Thoracic aorta (tissue), 2 donors: ENCODE results near the gene MIS12. TPM values are rescaled to one million over a fixed set of nuclear protein-coding genes. Genes with fewer than 3 reads are reported as not detected.

Experiments used
- ATAC-seq: fragments of 150-250 bp; one replicate; pipeline ENCODE4 v1.8.0; 2017; ENCODE audit warnings: low read depth; ENCODE audit not compliant: insufficient number of reproducible peaks, low FRiP score
- DNase-seq: peaks from one replicate; pipeline ENCODE4 v3.0.0-alpha.2; 2020; ENCODE audit warnings: low spot score
- H3K27ac ChIP-seq, 2 donors: fragments of 200-600 bp; sonication (generic); 1 replicate in 1 of 2; 2 replicates in 1 of 2; pipeline ENCODE4 v1.5.1; 2016; ENCODE audit warnings: mild to moderate bottlenecking in 2 of 2, moderate library complexity in 2 of 2
- H3K27me3 ChIP-seq: fragments of 200-600 bp; sonication (generic); replicated peaks from 2 replicates; pipeline ENCODE4 v1.6.0; 2016; ENCODE audit warnings: mild to moderate bottlenecking; ENCODE audit not compliant: insufficient read depth
- H3K36me3 ChIP-seq: fragments of 200-600 bp; sonication (generic); one replicate; pipeline ENCODE4 v1.5.1; 2016
- H3K4me1 ChIP-seq, 2 donors: fragments of 200-600 bp; sonication (generic); 1 replicate in 1 of 2; 2 replicates in 1 of 2; pipeline versions ENCODE4 v1.5.1 to v1.6.0; 2016; ENCODE audit warnings: low read depth in 2 of 2, mild to moderate bottlenecking in 1 of 2; ENCODE audit not compliant: control insufficient read depth in 1 of 2
- H3K4me3 ChIP-seq: fragments of 200-600 bp; sonication (generic); 2 replicates; pipeline ENCODE4 v1.5.1; 2016; ENCODE audit warnings: mild to moderate bottlenecking
- H3K9me3 ChIP-seq: fragments of 200-600 bp; sonication (generic); 2 replicates; pipeline ENCODE4 v1.5.1; 2016
- total RNA-seq, 2 donors: library from RNA; depleted of rRNA; stranded (reverse); fragments of >200 nt; gene quantifications; one replicate each; pipeline versions ENCODE4 v1.1.0 to v1.2.3, GENCODE V29; 2016
- TF ChIP-seq, protein P1 (sequence below): fragments of 200-600 bp; sonication (generic); IDR thresholded peaks from one replicate; pipeline ENCODE4 v1.5.1; 2019; ENCODE audit warnings: antibody characterized with exemption

MIS12 gene
- total RNA-seq, 2 donors from 2014 or later = 10.3 to 12.8 TPM

DNA sequence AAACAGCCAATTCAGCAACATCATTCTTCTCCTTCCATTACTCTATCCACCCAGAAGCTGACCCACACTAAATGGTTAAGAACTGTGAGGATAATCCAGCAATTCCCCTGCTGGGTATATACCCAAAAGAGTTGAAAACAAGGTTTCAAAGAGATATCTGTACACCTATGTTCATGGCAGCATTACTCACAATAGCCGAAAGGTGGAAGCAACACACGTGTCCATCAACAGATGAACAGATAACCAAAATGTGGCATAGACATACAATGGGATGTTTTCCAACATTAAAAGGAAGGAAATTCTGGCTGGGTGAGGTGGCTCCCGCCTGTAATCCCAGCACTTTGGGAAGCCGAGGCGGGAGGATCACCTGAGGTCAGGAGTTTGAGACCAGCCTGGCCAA, 19.9 kb downstream of the MIS12 start:
- H3K36me3 ChIP-seq = peaks cover 6% of the 10 kb centered on the region
- no peak overlapping the region for H3K27ac ChIP-seq
- ATAC-seq (no peak), DNase-seq (no peak)
- H3K27me3 ChIP-seq = no peaks in the 10 kb centered on the region
- H3K4me3 ChIP-seq = no peak overlapping the region
- no peaks in the 10 kb centered on the region for H3K4me1 ChIP-seq
- H3K9me3 ChIP-seq = no peaks in the 10 kb centered on the region
- TF ChIP-seq, protein P1, sequence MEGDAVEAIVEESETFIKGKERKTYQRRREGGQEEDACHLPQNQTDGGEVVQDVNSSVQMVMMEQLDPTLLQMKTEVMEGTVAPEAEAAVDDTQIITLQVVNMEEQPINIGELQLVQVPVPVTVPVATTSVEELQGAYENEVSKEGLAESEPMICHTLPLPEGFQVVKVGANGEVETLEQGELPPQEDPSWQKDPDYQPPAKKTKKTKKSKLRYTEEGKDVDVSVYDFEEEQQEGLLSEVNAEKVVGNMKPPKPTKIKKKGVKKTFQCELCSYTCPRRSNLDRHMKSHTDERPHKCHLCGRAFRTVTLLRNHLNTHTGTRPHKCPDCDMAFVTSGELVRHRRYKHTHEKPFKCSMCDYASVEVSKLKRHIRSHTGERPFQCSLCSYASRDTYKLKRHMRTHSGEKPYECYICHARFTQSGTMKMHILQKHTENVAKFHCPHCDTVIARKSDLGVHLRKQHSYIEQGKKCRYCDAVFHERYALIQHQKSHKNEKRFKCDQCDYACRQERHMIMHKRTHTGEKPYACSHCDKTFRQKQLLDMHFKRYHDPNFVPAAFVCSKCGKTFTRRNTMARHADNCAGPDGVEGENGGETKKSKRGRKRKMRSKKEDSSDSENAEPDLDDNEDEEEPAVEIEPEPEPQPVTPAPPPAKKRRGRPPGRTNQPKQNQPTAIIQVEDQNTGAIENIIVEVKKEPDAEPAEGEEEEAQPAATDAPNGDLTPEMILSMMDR = no peak

DNA sequence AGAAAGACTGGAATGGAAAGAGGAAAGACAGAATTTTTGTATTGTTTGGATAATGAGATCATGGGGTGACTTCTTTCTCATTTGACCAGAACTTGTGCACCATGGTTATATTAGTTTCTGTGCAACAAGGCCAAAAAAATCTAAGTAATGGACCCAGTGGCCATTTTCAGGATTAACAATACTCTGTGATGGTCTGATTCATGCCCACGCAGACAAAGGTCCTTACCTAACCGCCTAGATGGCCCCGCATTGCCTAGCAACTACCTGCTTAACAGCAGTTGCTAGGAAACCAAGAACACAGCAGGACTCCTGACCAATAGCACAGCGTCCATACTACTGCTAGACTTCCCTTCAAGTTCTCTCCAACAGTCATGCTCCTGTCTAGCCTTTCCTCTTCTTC, 22.4 kb downstream of the MIS12 start:
- TF ChIP-seq, protein P1 = no peak
- no peaks in the 10 kb centered on the region for H3K27me3 ChIP-seq
- no peak overlapping the region for H3K27ac ChIP-seq
- no peak for ATAC-seq
- no peak overlapping the region for H3K4me3 ChIP-seq
- H3K36me3 ChIP-seq = peaks cover 6% of the 10 kb centered on the region
- H3K4me1 ChIP-seq = no peaks in the 10 kb centered on the region
- no peak for DNase-seq
- H3K9me3 ChIP-seq = no peaks in the 10 kb centered on the region

DNA sequence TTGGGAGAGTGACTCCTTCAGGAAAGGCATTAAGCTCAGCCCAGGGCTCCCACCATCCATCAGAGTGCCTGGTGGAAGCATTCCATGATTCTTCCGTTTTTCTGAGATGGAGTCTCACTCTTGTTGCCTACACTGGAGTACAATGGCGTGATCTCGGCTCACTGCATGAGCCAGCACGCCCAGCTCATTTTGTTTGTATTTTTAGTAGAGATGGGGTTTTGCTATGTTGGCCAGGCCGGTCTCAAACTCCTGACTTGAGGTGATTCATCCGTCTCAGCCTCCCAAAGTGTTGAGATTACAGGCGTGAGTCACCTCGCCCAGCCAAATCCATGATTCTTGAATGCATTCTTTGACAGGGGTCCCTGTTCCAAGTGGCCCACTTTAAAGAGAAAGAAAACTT, 23.1 kb downstream of the MIS12 start:
- Histone ChIP-seq H3K4me3 (no peak overlapping the region), H3K36me3 (peaks cover 10% of the 10 kb centered on the region), H3K27me3 (no peaks in the 10 kb centered on the region), H3K4me1 (no peaks in the 10 kb centered on the region), H3K9me3 (no peaks in the 10 kb centered on the region), H3K27ac (no peak overlapping the region)
- TF ChIP-seq, protein P1 = no peak
- DNase-seq (no peak), ATAC-seq (no peak)

DNA sequence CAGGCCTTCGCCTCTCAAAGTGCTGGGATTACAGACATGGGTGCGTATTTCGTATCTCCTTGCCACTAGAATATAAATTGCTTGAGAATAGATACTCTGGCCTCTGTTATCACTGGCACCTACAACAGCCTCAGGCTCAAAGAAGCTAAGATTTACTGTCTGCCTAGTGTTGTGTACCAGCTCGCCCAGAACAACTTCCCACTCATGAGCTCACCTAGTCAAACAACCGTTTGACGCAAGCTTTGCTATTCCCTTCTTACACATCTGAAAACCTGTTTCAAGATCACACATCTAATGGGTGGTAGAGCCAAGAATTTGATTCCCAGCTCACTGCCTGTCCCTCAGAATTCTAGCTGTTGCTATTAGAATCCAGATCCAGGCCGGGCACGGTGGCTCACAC, 24.4 kb downstream of the MIS12 start:
- Histone ChIP-seq H3K9me3 (no peaks in the 10 kb centered on the region), H3K36me3 (peaks cover 4% of the 10 kb centered on the region), H3K27ac (no peak overlapping the region), H3K4me1 (no peaks in the 10 kb centered on the region), H3K27me3 (no peaks in the 10 kb centered on the region), H3K4me3 (no peak overlapping the region)
- TF ChIP-seq, protein P1 = no peak
- DNase-seq (no peak), ATAC-seq (no peak)

DNA sequence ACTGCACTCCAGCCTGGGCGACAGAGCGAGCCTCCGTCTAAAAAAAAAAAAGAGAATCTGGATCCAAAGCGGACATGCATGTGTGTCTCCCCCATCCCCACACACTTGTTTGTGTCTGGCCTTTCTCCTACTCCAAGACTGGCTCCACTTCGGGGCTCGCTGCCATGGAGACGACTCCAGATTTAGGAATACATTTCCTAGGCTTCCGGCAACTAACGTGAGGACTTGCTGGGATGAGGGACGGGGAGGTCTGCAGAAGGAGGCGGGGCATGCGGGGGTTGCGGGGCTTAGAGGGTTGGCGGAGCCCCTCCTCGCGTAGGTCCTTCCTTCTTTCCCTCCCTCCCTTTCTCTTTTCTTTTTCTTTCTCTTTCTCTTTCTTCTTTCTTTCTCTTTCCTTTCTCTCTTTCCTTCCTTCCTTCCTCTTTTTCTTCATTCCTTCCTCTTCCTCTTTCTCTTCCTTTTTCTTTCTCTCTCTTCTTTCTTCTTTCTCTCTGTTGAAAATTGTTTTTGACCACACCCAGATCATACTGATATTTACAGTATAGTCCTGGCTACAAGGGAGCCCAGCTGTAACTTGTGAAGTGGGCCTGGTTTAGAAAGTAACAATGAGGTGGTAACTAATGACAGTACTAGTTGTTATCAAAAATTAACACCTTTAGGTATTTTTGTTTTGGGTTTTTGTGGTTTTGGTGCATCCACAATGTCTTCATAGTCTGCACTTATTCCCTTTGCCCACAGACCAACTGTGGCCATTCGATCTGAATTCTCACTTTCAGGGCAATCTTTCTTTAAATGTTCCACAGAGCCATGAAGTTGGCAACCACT, 25.2 kb downstream of the MIS12 start:
- peaks cover 4% of the 10 kb centered on the region for H3K36me3 ChIP-seq
- H3K27me3 ChIP-seq = no peaks in the 10 kb centered on the region
- DNase-seq (no peak), ATAC-seq (no peak)
- no peak overlapping the region for H3K27ac ChIP-seq
- TF ChIP-seq, protein P1 = no peak
- no peaks in the 10 kb centered on the region for H3K9me3 ChIP-seq
- no peaks in the 10 kb centered on the region for H3K4me1 ChIP-seq
- no peak overlapping the region for H3K4me3 ChIP-seq
